Femur (tissue), 1 donor: ENCODE results near the gene PACSIN2.

ENCODE experiments used
- DNase-seq: peaks from one replicate; pipeline ENCODE4 v3.0.0-alpha.2; 2017

Gene PACSIN2

GRCh38 chr22:42878561-42879305 lies 136.2 kb downstream of the PACSIN2 start:
- DNase-seq, result no peak

GRCh38 chr22:42877597-42878340 lies 137.2 kb downstream of the PACSIN2 start:
- DNase-seq, result no peak

DNA sequence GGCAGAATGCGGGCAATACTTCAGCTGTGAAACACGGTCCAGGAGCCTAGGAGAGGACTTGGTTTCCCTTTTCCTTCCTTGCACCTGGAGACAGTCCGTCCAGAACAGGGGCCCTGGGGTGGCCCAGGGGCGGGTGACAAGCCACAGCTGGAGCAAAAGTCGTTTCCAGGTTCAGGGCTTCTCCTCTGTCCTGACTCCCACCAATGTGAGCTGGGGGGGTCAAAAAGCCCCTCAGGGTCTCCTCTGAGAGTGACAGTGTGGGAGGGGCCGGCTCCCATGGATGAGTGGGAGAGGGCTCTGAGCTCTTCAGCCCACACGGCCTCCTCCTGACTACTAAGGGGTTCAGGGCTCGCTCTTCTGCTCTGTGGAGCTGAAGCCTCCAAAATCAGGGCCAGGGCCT lies 137.8 kb downstream of the PACSIN2 start:
- no peak for DNase-seq

DNA sequence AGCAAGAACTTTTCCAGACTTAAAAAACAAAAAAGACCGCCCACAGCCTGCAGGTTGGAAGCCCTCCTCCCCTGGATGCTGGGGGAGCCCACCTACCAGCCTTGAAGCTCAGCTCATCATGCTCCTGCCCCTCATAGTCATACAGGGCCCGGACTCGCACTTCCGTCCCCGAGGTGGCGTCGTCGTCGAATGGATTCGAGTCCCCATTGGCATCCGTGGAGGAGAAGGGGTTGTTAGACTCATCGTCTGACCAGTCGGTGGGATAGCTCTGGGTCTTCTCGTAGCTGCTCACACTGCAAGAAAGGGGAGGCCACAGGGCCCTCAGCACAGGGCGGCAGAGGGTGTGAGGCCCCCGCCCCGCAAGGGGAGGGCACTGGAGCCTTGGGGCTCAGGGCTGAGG lies 138.9 kb downstream of the PACSIN2 start:
- no peak for DNase-seq

- no peak for DNase-seq
These were observed 140.9 kb downstream of the PACSIN2 start for GRCh38 chr22:42874010-42874409.

DNA sequence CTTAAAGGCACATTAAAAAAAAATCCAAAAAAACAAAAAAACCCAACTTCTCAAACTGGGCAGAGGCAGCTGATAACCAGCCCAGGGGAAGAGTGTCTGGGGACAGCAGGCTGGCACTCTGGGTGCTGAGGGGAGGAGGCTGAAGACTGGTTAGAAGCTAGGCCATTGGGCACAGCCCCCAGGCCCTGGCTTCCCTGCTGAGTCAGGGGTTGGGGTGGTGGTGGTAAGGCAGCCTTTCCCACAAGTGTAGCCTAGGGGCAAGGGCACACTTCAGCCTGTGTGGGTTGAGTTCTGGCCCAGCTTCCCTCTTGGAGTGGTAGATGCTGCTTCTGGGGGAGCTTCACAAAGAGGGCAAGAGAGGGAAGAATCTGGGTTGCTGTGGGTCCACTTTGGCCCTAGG lies 141.6 kb downstream of the PACSIN2 start:
- no peak for DNase-seq

DNA sequence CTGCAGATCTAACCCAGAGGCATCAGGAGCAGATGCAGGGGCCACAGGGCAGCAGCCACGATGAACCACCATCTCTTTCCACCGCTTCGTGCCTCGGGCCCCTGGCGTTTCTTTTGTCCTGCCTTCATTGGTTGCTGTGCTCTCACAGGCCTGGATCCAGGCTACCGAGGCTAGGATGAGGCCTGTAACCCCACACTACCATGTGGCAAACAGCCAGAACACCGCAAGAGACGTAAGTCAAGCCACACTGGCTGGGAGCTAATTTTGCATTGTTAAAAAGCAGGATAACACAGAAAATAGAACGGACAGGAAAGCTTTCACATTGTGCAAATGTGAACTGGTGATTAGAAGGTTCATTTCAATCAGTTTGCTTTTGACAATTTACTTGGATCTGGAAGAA lies 142.1 kb downstream of the PACSIN2 start:
- no peak for DNase-seq

- no peak for DNase-seq
These were observed 143.6 kb downstream of the PACSIN2 start for GRCh38 chr22:42871146-42872050.

GRCh38 chr22:42869888-42870480 lies 145.0 kb downstream of the PACSIN2 start:
- no peak for DNase-seq

GRCh38 chr22:42869463-42869862 lies 145.5 kb downstream of the PACSIN2 start:
- DNase-seq, result no peak

DNA sequence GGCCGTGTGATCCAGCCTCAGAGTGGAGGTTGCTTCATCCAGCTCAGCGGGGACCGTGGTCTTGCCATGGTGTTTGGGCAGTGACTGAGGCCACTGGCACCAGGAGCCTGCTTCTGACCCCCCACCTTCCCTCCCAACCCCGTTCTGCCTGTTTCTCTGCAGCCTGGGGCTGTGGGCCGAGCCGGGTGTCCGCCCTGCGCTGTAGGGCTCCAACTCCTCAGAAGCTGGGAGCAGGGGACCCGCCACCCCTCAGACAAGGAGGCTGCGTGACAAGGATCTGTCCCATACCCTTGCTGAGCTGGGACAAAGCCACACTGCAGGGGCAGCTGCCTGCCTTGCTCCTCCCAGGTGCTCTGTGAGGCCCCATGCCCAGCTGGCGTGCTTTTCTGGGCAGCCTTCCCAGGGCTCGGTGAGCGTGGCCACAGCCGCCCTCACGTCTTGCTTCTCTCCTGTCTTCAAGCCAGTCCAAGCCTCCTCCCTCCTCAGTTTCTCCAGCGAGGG lies 146.1 kb downstream of the PACSIN2 start:
- DNase-seq, result peak; percentile 86

DNA sequence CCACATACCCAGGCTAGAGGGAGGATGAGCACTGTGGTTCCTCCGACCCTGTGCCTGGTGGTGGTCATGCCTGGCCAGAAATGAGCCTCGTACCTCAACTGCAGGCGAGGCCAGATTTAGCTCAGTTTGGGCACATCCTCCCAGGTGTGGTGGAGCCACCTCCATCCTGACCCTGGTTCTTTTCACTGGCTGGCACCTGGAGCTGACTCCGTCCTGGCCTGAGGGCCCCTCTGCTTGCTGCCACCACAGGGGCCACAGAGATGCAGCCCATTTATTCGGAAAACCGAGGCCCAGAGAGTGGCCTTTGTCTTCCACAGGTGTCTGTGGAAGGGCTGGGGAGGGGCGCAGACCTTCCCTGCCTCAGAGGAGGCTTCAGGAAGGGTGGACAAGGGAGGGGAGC lies 148.8 kb downstream of the PACSIN2 start:
- no peak for DNase-seq

- DNase-seq, result no peak
These were observed 149.4 kb downstream of the PACSIN2 start for GRCh38 chr22:42865536-42865935.

- DNase-seq, result no peak
These were observed 151.5 kb downstream of the PACSIN2 start for GRCh38 chr22:42863349-42863961.

DNA sequence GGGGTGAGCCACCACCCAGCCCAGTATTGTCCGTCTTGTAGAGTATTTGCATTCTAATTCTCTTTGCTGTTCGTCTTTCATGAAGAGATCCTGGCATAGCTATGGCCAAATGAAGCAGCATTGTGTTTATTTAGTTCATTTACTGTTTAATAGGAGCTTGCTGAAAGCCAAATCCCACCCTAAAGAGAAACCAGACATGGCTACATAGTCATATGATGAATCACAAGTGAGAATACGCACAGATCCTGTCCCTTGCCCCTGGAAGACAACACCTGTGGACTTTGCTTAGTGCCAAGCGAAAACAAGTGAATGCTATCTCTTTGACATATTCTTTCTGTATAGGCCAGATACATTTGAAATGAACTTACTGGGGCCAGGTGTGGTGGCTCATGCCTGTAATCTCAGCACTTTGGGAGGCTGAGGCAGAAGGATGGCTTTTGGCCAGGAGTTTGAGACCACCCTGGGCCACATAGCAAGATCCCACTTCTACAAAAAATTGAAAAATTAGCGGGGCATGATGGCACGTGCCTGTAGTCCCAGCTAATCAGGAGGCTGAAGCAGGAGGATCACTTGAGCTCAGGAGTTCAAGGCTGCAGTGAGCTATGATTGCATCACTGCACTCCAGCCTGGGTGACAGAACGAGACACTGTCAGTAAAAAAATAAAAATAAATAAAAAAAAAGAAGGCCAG lies 152.8 kb downstream of the PACSIN2 start:
- no peak for DNase-seq

DNA sequence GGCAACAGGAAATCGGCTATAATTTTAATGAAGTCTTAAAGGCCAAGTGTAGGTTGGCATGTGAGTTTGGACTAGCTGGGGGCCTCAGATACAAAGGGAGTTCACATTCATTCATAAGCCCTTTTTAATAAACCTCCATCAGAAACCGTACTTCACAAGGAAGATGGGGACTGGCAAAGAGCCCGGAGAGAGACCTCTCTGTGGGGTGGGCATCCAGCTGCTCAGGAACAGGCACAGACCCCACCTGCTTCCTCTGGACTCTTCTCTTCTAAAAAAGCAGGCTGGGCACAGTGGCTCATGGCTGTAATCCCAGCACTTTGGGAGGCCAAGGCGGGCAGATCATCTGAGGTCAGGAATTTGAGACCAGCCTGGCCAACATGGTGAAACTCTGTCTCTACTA lies 154.0 kb downstream of the PACSIN2 start:
- DNase-seq, result no peak

GRCh38 chr22:42857845-42858481 lies 157.0 kb downstream of the PACSIN2 start:
- no peak for DNase-seq

GRCh38 chr22:42856865-42857704 lies 157.9 kb downstream of the PACSIN2 start, which contains the start of gene ARFGAP3:
Gene ARFGAP3 (minus strand): TSS chr22:42857273. CDS start chr22:42857182, 91 bp downstream.
- DNase-seq, result peak; percentile 97

GRCh38 chr22:42856179-42856864 lies 158.6 kb downstream of the PACSIN2 start:
- DNase-seq, result peak; percentile 71
